ENCODE measurements around the gene ARL6IP5. TPM values are rescaled to one million over a fixed set of nuclear protein-coding genes. Genes with fewer than 3 reads are reported as not detected.

ARL6IP5 gene
- total RNA-seq, 3 donors from 2014 or later (not counting 1 experiment from before 2014, with no cell fraction given) = 98.1 to 132 (median 105) TPM

DNA sequence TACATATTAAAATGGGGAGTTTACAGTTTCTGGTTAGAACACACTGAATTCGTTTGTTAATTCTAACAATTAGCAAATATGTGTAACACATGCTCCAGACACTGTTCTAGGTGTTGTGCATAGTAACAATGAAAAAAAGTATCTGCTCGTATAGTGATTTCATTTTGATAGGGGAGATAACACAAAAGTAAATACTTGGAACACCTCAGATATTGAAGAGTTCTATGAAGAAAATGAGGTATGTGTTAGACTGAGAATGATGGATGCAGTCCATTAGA, 25.9 kb upstream of the ARL6IP5 start:
- H3K4me1 Mint-ChIP-seq = peaks cover 22 to 24% of the 10 kb centered on the region in 2 donors
- peaks cover 33% of the 10 kb centered on the region for H3K36me3 Mint-ChIP-seq
- Histone ChIP-seq H3K27me3 (ENCODE audit: control insufficient read depth, insufficient read depth, low read length) (no peaks in the 10 kb centered on the region), H3K27ac (ENCODE audit: low read length) (peak overlapping the region; percentile 87), H3K4me3 (ENCODE audit: low read length) (no peak overlapping the region), H3K9me3 (ENCODE audit: control insufficient read depth, insufficient read depth, low read length) (no peaks in the 10 kb centered on the region), H3K36me3 (ENCODE audit: control insufficient read depth, insufficient read depth, low read length) (peaks cover 57% of the 10 kb centered on the region), H3K4me1 (ENCODE audit: control insufficient read depth, insufficient read depth, low read length) (peaks cover 16% of the 10 kb centered on the region)
- intact Hi-C loops (cut with micrococcal nuclease) = no loop called here
- WGBS (ENCODE audit: insufficient coverage) = 46% methylated on average over 2 of the region's 2 CpGs
- no peaks in the 10 kb centered on the region for H3K27me3 Mint-ChIP-seq (ENCODE audit: low read depth in 2 of 2)
- DNase-seq (no peak), ATAC-seq (peak; percentile 43 to 57 (median 55))
- TF ChIP-seq, protein P1, sequence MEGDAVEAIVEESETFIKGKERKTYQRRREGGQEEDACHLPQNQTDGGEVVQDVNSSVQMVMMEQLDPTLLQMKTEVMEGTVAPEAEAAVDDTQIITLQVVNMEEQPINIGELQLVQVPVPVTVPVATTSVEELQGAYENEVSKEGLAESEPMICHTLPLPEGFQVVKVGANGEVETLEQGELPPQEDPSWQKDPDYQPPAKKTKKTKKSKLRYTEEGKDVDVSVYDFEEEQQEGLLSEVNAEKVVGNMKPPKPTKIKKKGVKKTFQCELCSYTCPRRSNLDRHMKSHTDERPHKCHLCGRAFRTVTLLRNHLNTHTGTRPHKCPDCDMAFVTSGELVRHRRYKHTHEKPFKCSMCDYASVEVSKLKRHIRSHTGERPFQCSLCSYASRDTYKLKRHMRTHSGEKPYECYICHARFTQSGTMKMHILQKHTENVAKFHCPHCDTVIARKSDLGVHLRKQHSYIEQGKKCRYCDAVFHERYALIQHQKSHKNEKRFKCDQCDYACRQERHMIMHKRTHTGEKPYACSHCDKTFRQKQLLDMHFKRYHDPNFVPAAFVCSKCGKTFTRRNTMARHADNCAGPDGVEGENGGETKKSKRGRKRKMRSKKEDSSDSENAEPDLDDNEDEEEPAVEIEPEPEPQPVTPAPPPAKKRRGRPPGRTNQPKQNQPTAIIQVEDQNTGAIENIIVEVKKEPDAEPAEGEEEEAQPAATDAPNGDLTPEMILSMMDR (IDR thresholded peaks at IDR 0.05) = no peak
- no peaks in the 10 kb centered on the region for H3K9me3 Mint-ChIP-seq
- peak overlapping the region; percentile 90 for H3K27ac Mint-ChIP-seq
- H3K4me3 Mint-ChIP-seq = peak overlapping the region; percentile 11

DNA sequence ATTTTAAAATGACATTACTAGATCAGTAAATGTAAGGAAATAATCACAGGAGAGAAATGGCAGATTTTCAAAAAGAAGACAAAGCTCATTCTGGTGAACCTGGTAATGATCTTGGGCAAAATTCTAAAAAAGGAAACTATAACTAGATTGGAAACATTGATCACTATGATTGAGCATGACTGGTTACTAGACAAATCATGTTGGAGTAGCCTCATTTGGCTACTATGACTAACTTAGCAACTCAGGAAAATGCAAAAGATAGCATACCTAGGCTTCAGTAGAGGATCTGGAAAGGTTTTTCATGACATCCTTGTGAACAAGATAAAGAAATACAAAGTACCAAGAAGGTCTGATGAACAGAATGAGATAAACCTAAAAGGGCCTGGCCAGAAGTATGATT, 25.0 kb upstream of the ARL6IP5 start:
- Histone ChIP-seq H3K4me1 (ENCODE audit: control insufficient read depth, insufficient read depth, low read length) (peaks cover 16% of the 10 kb centered on the region), H3K27ac (ENCODE audit: low read length) (peak overlapping the region; percentile 87), H3K9me3 (ENCODE audit: control insufficient read depth, insufficient read depth, low read length) (no peaks in the 10 kb centered on the region), H3K4me3 (ENCODE audit: low read length) (no peak overlapping the region), H3K36me3 (ENCODE audit: control insufficient read depth, insufficient read depth, low read length) (peaks cover 54% of the 10 kb centered on the region), H3K27me3 (ENCODE audit: control insufficient read depth, insufficient read depth, low read length) (no peaks in the 10 kb centered on the region)
- DNase-seq (no peak), ATAC-seq (no peak)
- Mint-ChIP-seq H3K27ac (peak overlapping the region; percentile 90), H3K27me3 (ENCODE audit: low read depth in 2 of 2) (no peaks in the 10 kb centered on the region), H3K4me3 (no peak overlapping the region), H3K36me3 (peaks cover 33% of the 10 kb centered on the region), H3K9me3 (no peaks in the 10 kb centered on the region), H3K4me1 (peaks cover 28 to 29% of the 10 kb centered on the region in 2 donors)
- intact Hi-C loops (cut with micrococcal nuclease) = no loop called here
- TF ChIP-seq, protein P1 (IDR thresholded peaks at IDR 0.05) = no peak

DNA sequence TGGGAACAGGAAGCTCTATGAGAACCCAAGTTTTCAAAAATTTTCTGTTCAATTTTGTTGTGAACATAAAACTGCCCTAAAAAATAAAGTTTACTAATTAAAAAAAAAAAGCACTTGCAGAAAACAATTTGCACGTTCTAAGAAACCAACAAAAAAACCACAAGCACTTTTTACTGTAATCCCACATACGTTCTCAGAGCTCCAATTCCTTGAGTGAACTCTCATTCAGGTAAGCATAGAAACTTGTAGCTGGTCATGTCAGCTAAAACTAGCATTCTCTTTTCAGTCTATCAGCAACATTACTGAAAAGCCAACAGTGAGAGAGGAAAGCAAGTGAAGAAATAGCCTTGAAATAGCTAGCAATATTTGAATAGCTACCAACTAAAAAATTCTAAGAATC, 21.1 kb upstream of the ARL6IP5 start:
- intact Hi-C loops (cut with micrococcal nuclease) = no loop called here
- no peaks in the 10 kb centered on the region for H3K9me3 Mint-ChIP-seq

More for the DNA sequence above, 21.1 kb upstream of the ARL6IP5 start:
- no peak for ATAC-seq
- no peaks in the 10 kb centered on the region for H3K27me3 Mint-ChIP-seq (ENCODE audit: low read depth in 2 of 2)
- H3K36me3 Mint-ChIP-seq = peaks cover 25% of the 10 kb centered on the region
- no peak overlapping the region for H3K4me3 Mint-ChIP-seq
- H3K27me3 ChIP-seq (ENCODE audit: control insufficient read depth, insufficient read depth, low read length) = no peaks in the 10 kb centered on the region
- H3K9me3 ChIP-seq (ENCODE audit: control insufficient read depth, insufficient read depth, low read length) = no peaks in the 10 kb centered on the region
- WGBS (ENCODE audit: insufficient coverage) = 17% methylated on average over 2 of the region's 2 CpGs
- H3K4me3 ChIP-seq (ENCODE audit: low read length) = no peak overlapping the region
- DNase-seq = no peak
- H3K4me1 ChIP-seq (ENCODE audit: control insufficient read depth, insufficient read depth, low read length) = peaks cover 8% of the 10 kb centered on the region
- H3K27ac ChIP-seq (ENCODE audit: low read length) = no peak overlapping the region
- H3K4me1 Mint-ChIP-seq = peaks cover 21 to 30% of the 10 kb centered on the region in 2 donors
- TF ChIP-seq, protein P1 (IDR thresholded peaks at IDR 0.05) = no peak
- peaks cover 46% of the 10 kb centered on the region for H3K36me3 ChIP-seq (ENCODE audit: control insufficient read depth, insufficient read depth, low read length)
- peak overlapping the region; percentile 46 to 74 for H3K27ac Mint-ChIP-seq
